SHP77 treated with DMSO at 0.1 percent for 48 hours (cell line): ENCODE measurements around the gene EIF2B5.
"Not testable (repeated sequence)": the region's sequence is repeated elsewhere in the genome, so short reads cannot be mapped to it uniquely, and the experiment has no call there.

ENCODE experiments used
- DNase-seq: peaks from one replicate; lab custom pipeline; 2025; lab: John Stamatoyannopoulos, UW

EIF2B5 gene

GRCh38 chr3:184145751-184146270 lies 10.7 kb downstream of the EIF2B5 start:
- DNase-seq = no peak

- no peak for DNase-seq
These were observed 12.9 kb downstream of the EIF2B5 start for GRCh38 chr3:184148076-184148475.

GRCh38 chr3:184149123-184149522 lies 14.0 kb downstream of the EIF2B5 start:
- DNase-seq = no peak

- DNase-seq = not testable (repeated sequence)
These were observed 14.6 kb downstream of the EIF2B5 start for GRCh38 chr3:184149770-184150169.

- DNase-seq = peak; percentile 29
These were observed 19.9 kb downstream of the EIF2B5 start, which contains the start of gene DVL3 for GRCh38 chr3:184154885-184155643. Gene DVL3, plus strand, starts transcription at chr3:184155377. Its CDS starts 259 bp downstream, at chr3:184155636.

- no peak for DNase-seq
These were observed 20.7 kb downstream of the EIF2B5 start for GRCh38 chr3:184155644-184156521.

GRCh38 chr3:184156522-184156955 lies 21.4 kb downstream of the EIF2B5 start:
- no peak for DNase-seq

GRCh38 chr3:184157206-184157605 lies 22.0 kb downstream of the EIF2B5 start:
- no peak for DNase-seq

GRCh38 chr3:184158404-184158803 lies 23.2 kb downstream of the EIF2B5 start:
- no peak for DNase-seq

- no peak for DNase-seq
These were observed 25.3 kb downstream of the EIF2B5 start for GRCh38 chr3:184160456-184160855.

GRCh38 chr3:184162571-184163070 lies 27.5 kb downstream of the EIF2B5 start:
- not testable (repeated sequence) for DNase-seq

GRCh38 chr3:184164648-184165330 lies 29.6 kb downstream of the EIF2B5 start:
- DNase-seq = no peak

GRCh38 chr3:184165543-184165942 lies 30.4 kb downstream of the EIF2B5 start:
- no peak for DNase-seq

- no peak for DNase-seq
These were observed 31.5 kb downstream of the EIF2B5 start for GRCh38 chr3:184166671-184167070.

- DNase-seq = no peak
These were observed 32.6 kb downstream of the EIF2B5 start for GRCh38 chr3:184167786-184168185.

- DNase-seq = no peak
These were observed 33.4 kb downstream of the EIF2B5 start for GRCh38 chr3:184168363-184169120.

GRCh38 chr3:184169896-184170875 lies 35.0 kb downstream of the EIF2B5 start:
- no peak for DNase-seq

GRCh38 chr3:184171562-184171961 lies 36.4 kb downstream of the EIF2B5 start:
- no peak for DNase-seq

- no peak for DNase-seq
These were observed 37.7 kb downstream of the EIF2B5 start for GRCh38 chr3:184172681-184173373.
